Measurements from ENCODE around the gene APLF.
A peak's percentile ranks its signal among the peaks of the same experiment; 100 is the strongest.

The APLF gene, protein sequence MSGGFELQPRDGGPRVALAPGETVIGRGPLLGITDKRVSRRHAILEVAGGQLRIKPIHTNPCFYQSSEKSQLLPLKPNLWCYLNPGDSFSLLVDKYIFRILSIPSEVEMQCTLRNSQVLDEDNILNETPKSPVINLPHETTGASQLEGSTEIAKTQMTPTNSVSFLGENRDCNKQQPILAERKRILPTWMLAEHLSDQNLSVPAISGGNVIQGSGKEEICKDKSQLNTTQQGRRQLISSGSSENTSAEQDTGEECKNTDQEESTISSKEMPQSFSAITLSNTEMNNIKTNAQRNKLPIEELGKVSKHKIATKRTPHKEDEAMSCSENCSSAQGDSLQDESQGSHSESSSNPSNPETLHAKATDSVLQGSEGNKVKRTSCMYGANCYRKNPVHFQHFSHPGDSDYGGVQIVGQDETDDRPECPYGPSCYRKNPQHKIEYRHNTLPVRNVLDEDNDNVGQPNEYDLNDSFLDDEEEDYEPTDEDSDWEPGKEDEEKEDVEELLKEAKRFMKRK

DNA sequence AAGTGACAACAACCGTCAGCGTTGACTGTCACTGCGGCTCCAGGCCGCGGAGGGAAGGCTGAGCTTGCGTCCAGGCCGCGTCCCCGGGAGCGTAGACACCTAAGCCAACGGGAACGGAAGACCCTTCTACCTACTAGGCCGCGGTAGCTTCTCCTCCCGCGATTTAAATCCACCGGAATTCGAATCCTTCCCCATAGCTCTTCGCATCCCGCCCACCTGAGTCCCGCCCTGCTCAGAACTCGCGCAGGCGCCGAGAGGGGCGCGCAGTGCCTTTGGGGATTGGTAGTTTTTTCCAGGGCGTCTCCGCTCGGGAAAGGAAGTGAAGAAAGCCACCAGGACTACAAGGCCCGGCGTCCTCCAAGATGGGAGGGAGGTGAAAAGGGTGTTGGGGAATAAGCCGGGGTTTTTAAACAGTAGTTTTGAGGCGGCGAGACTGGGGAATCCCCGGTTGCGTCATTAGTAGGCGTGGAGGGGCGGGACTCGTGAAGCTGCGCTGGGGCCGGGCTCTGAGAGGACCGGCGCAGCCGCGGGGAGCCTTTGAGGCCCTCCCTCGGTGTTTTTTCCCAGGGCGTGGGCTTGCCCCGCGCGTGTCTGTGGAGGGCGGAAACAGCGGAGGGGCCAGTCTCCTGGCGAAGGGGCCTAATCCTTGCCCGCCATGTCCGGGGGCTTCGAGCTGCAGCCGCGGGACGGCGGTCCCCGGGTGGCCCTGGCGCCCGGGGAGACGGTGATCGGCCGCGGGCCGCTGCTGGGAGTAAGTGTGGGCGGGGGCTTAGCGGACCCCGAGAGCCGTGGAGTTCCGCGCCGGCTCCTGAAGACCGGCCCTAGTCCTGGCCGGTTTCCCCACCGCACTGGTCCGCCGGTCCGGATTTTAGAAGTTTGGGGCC, at the start of gene APLF, which contains the start of gene FBXO48:
Gene APLF (plus strand): TSS at position 509 of the 884 bp plus-strand sequence. CDS start 147 bp downstream, at position 656.
Gene FBXO48 (minus strand): TSS at position 218 of the 884 bp plus-strand sequence. CDS start 2,149 bp downstream, outside the sequence.
- DNase-seq (ENCODE audit: low read depth, low spot score): peak; percentile 100
- peak within 1 kb of the TSS; percentile 98 for H3K4me3 ChIP-seq (ENCODE audit: low read depth, low read length)
- TF ChIP-seq, protein P1, sequence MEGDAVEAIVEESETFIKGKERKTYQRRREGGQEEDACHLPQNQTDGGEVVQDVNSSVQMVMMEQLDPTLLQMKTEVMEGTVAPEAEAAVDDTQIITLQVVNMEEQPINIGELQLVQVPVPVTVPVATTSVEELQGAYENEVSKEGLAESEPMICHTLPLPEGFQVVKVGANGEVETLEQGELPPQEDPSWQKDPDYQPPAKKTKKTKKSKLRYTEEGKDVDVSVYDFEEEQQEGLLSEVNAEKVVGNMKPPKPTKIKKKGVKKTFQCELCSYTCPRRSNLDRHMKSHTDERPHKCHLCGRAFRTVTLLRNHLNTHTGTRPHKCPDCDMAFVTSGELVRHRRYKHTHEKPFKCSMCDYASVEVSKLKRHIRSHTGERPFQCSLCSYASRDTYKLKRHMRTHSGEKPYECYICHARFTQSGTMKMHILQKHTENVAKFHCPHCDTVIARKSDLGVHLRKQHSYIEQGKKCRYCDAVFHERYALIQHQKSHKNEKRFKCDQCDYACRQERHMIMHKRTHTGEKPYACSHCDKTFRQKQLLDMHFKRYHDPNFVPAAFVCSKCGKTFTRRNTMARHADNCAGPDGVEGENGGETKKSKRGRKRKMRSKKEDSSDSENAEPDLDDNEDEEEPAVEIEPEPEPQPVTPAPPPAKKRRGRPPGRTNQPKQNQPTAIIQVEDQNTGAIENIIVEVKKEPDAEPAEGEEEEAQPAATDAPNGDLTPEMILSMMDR (IDR thresholded peaks at IDR 0.05; ENCODE audit: low read depth, low read length): no peak
- in situ Hi-C loops (cut with HindIII; ENCODE audit: low sequenced_read_pairs): no loop called here

DNA sequence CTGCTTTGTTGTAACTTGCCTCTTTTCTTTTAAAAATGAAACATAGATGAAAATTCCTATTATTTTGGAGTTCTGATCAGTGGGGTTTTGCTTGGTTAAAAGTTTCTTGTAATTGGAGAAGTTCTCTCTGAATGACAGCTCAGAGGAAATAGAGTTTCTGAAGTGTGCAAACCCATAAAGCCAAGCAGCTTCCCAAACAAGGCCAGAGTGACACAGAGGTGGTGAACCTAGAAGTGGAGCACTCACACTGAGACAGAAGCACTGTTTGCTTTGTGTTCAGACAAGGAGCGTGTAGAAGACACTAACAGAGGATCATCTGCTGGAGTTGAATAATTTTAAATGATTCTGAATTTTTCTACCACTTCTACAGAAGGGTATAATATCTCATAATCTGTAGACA, 49.5 kb upstream of the APLF start:
- no peak overlapping the region for H3K4me3 ChIP-seq (ENCODE audit: low read depth, low read length)
- in situ Hi-C loops (cut with HindIII; ENCODE audit: low sequenced_read_pairs): no loop called here
- TF ChIP-seq, protein P1 (IDR thresholded peaks at IDR 0.05; ENCODE audit: low read depth, low read length): no peak
- no peak for DNase-seq (ENCODE audit: low read depth, low spot score)

DNA sequence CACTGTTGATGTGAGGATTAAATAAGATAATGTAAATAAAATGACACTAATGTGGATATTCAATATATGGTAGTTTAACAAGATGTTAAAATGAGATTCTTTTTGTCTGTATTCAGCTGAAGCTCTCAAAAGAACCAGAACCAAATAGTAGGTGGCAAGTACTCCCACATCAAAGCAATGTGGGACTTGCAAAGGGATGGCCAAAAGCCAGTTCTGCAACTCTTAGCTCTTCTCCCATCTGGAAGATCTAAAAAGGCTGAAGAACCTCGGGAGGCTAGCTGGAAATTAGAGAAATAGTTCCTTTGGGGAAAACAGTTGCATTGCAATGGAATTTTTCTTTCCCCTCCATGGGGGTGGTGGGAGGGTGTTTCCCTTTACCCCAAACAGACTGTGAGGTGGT, 49.0 kb upstream of the APLF start:
- DNase-seq (ENCODE audit: low read depth, low spot score): no peak
- H3K4me3 ChIP-seq (ENCODE audit: low read depth, low read length): no peak overlapping the region
- in situ Hi-C loops (cut with HindIII; ENCODE audit: low sequenced_read_pairs): no loop called here
- TF ChIP-seq, protein P1 (IDR thresholded peaks at IDR 0.05; ENCODE audit: low read depth, low read length): no peak

GRCh38 chr2:68418855-68419254, 48.5 kb upstream of the APLF start:
- in situ Hi-C loops (cut with HindIII; ENCODE audit: low sequenced_read_pairs): no loop called here
- TF ChIP-seq, protein P1 (IDR thresholded peaks at IDR 0.05; ENCODE audit: low read depth, low read length): no peak
- no peak for DNase-seq (ENCODE audit: low read depth, low spot score)

DNA sequence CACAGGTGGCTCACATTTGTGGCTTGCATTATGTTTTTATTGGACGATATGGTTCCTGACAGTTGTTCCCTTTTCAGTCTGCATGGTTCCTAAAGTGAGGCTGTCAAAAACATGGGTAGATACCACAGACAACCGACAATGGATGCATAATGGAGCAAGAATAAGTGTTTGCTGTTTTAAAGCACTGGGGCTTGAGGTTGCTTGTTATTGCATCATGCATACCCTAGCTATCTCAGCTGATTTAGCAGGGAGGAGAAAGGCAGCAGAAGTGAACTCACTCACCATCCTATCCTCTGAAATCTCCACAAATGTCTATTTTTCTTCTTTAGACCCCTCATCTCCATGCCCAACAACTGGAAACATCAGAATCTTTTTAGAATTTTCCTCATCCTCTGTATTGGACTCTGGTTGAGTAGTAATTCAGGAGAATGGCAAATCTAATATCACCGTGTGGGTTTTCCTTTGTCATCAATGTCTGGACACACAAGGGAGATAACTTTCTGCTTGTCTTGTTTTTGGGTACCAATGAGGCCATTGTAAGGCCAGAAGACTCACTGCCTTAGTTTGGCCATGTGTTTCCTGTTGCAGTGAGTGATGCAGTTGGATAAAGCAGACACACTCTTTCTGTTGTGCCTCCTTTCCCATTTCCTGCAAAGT, 47.0 kb upstream of the APLF start:
- in situ Hi-C loops (cut with HindIII; ENCODE audit: low sequenced_read_pairs): no loop called here

More at GRCh38 chr2:68418855-68419254, 48.5 kb upstream of the APLF start:
- no peak overlapping the region for H3K4me3 ChIP-seq (ENCODE audit: low read depth, low read length)

More for the DNA sequence above, 47.0 kb upstream of the APLF start:
- peak; percentile 19 for DNase-seq (ENCODE audit: low read depth, low spot score)
- TF ChIP-seq, protein P1 (IDR thresholded peaks at IDR 0.05; ENCODE audit: low read depth, low read length): no peak
- no peak overlapping the region for H3K4me3 ChIP-seq (ENCODE audit: low read depth, low read length)

Data from astrocyte of the spinal cord (primary cell).